Progenitor cell of endocrine pancreas (in vitro differentiated cells): ENCODE measurements around the gene TCL1B. TPM values are rescaled to one million over a fixed set of nuclear protein-coding genes. Genes with fewer than 3 reads are reported as not detected.

Experiments
- DNase-seq: peaks from one replicate; pipeline ENCODE4 v3.0.0; 2021; ENCODE audit warnings: low spot score; ENCODE audit not compliant: unreplicated experiment
- H3K27ac Mint-ChIP-seq: 2 replicates; pipeline ENCODE4 v1.8.0; 2021; ENCODE audit warnings: mild to moderate bottlenecking, moderate library complexity, mixed read lengths
- H3K27me3 Mint-ChIP-seq: 2 replicates; pipeline ENCODE4 v1.8.0; 2021; ENCODE audit warnings: mixed read lengths
- H3K36me3 Mint-ChIP-seq: 2 replicates; pipeline ENCODE4 v1.8.0; 2022; ENCODE audit warnings: mixed read lengths; ENCODE audit not compliant: insufficient read depth
- H3K4me1 Mint-ChIP-seq: 2 replicates; pipeline ENCODE4 v1.8.0; 2021; ENCODE audit warnings: low read depth, mixed read lengths
- H3K4me3 Mint-ChIP-seq: 2 replicates; pipeline ENCODE4 v1.8.0; 2021; ENCODE audit warnings: low read depth, mild to moderate bottlenecking, moderate library complexity, mixed read lengths
- H3K9me3 Mint-ChIP-seq: 2 replicates; pipeline ENCODE4 v1.8.0; 2021; ENCODE audit warnings: low read depth, mixed read lengths
- CTCF ChIP-seq: fragments of 200-600 bp; sonication (generic); IDR thresholded peaks from one replicate; pipeline ENCODE4 v1.5.0; 2021; ENCODE audit warnings: antibody characterized with exemption, mild to moderate bottlenecking; ENCODE audit not compliant: unreplicated experiment
- total RNA-seq: library from RNA; stranded (reverse); gene quantifications from 2 replicates; pipeline ENCODE4 v1.2.1, GENCODE V29; 2021

The TCL1B gene
- total RNA-seq, 1 donor from 2014 or later = not detected

- no peak overlapping the region for H3K27ac Mint-ChIP-seq
- no peaks in the 10 kb centered on the region for H3K9me3 Mint-ChIP-seq
- DNase-seq = no peak
- no peak overlapping the region for H3K4me3 Mint-ChIP-seq
- peaks cover 36% of the 10 kb centered on the region for H3K4me1 Mint-ChIP-seq
- H3K27me3 Mint-ChIP-seq = peaks cover 3% of the 10 kb centered on the region
- TF ChIP-seq CTCF = no peak
- no peaks in the 10 kb centered on the region for H3K36me3 Mint-ChIP-seq
Measured at GRCh38 chr14:95657454-95657853, 28.8 kb upstream of the TCL1B start.

- no peak for DNase-seq
- Mint-ChIP-seq H3K4me1 (peaks cover 40% of the 10 kb centered on the region), H3K4me3 (no peak overlapping the region), H3K27ac (no peak overlapping the region), H3K9me3 (no peaks in the 10 kb centered on the region), H3K36me3 (no peaks in the 10 kb centered on the region), H3K27me3 (peaks cover 3% of the 10 kb centered on the region)
- no peak for TF ChIP-seq CTCF
Measured at GRCh38 chr14:95659293-95659989, 26.8 kb upstream of the TCL1B start.

DNA sequence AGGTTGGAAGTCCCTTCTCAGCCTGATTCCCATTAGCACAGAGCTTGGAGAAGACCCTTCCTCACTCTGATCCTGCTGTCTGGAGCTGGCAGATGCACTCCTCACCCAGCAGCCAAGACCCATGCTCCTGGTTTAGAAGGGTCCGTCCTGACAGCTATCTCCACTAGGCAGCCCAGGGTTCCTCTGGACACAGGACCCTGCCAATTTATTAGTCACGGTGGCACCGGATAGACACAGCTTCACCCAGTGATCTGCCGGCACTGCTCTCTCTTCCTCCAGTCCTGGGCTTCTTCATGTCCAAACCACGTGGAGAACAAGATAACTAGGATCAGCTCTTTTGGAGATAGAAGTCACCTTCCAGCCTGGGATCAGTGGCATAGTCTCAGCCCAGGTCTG is 26.2 kb upstream of the TCL1B start:
- Mint-ChIP-seq H3K27ac (no peak overlapping the region), H3K4me3 (no peak overlapping the region), H3K4me1 (peaks cover 40% of the 10 kb centered on the region), H3K9me3 (no peaks in the 10 kb centered on the region), H3K27me3 (peaks cover 3% of the 10 kb centered on the region), H3K36me3 (no peaks in the 10 kb centered on the region)
- TF ChIP-seq CTCF = no peak
- DNase-seq = no peak

DNA sequence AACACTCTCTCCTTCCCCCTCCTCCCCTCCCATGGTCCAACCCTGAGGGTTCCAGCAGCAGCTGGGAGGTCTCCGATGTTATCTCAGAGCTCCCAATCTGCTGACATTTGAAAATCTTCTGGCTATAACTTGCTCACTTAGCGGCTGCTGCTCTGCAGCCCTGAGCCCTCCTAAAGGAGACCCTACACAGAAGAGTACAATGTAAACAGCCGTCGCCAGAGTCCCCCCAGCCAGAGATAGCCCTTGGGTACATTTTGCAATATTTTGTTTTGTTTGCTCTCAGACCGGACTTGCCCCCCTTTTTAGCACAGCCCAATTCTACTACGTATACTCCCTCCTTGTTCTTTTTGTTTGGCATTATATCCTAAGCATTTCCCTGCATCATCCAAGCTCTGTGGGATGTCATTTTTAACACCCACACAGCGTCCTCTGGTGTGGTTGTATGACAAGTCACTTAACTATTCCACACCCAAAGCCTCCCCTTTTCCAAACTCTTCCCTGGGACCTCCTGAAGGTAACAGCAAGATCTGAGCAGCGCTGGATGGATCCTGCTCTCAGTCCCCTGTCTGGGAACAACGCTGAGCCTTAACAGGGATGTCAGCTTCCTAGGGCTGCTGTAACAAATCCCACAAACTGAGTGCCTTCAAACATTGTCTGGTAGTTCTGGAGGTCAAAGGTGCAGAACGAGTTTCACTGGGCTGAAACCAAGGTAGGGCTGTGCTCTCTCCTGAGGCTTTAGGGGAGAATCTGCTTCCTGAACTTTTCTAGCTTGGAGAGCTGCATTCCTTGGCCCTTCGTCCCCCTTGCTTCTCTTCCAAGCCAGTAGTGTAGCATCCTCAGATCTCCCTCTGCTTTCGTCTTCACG is 25.3 kb upstream of the TCL1B start:
- Mint-ChIP-seq H3K27ac (peak overlapping the region; percentile 63), H3K4me1 (peaks cover 35% of the 10 kb centered on the region), H3K36me3 (no peaks in the 10 kb centered on the region), H3K4me3 (no peak overlapping the region), H3K27me3 (peaks cover 3% of the 10 kb centered on the region), H3K9me3 (no peaks in the 10 kb centered on the region)
- no peak for DNase-seq
- TF ChIP-seq CTCF = no peak

DNA sequence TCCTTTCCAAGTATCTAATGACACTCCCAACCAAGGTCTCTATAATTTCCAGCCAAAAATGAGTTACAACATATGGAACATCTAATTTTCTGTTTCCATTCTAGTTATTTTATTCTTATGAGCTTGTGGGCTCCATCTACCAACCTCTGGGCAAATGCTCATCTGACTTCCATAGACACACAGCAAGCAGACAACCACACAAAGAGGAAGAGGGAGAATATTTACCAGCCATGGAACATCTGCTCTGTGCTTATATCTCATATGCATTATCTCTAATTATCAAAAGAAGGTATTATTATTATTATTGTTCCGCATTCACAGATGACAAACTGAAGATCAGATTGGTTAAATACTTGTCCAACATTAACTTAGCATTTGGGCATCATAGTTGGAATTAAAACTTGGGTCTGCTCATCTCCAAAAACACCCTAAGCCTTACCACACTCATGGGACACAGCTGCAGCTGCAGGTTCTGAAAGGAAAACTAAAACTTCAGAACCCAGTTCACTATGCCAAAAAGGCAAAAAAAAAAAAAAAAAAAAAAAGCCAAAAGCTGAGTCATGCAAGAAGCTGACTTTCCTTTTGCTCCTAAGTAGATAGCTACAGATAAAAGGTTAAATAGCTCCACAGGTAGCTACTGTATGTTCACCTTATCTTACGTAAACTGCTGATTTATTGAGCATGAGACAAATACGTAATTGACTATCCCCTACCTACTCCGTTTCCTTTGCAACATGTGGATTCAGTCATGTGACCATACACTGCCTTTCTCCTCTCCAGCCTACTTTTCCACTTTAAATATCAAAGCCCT is 23.6 kb upstream of the TCL1B start:
- H3K4me1 Mint-ChIP-seq = peaks cover 38% of the 10 kb centered on the region
- DNase-seq = no peak
- no peaks in the 10 kb centered on the region for H3K9me3 Mint-ChIP-seq
- peaks cover 3% of the 10 kb centered on the region for H3K27me3 Mint-ChIP-seq
- H3K4me3 Mint-ChIP-seq = peak overlapping the region; percentile 0
- no peaks in the 10 kb centered on the region for H3K36me3 Mint-ChIP-seq
- peak overlapping the region; percentile 83 for H3K27ac Mint-ChIP-seq
- no peak for TF ChIP-seq CTCF
